Spleen (tissue), 11 donors: ENCODE results near the gene EEF1AKMT3. TPM values are rescaled to one million over a fixed set of nuclear protein-coding genes. Genes with fewer than 3 reads are reported as not detected.

ENCODE experiments used
- DNase-seq: peaks from one replicate; pipeline ENCODE4 v3.0.0-alpha.2; 2020
- H3K27ac ChIP-seq, 8 donors: fragments of 200-600 bp; sonication (generic) in 7 of 8; 1 replicate in 4 of 8; 2 replicates in 4 of 8; pipeline versions ENCODE4 v1.5.0 to v1.8.0; 2016 to 2021; ENCODE audit warnings: inconsistent platforms in 4 of 8, mild to moderate bottlenecking in 4 of 8, moderate library complexity in 1 of 8
- H3K27me3 ChIP-seq, 7 donors: fragments of 200-600 bp; sonication (generic) in 6 of 7; replicated peaks in 1 of 7; 1 replicate in 4 of 7; 2 replicates in 3 of 7; pipeline versions ENCODE4 v1.5.0 to v1.8.0; 2016 to 2021; ENCODE audit warnings: inconsistent platforms in 3 of 7, mild to moderate bottlenecking in 1 of 7
- H3K36me3 ChIP-seq, 6 donors: fragments of 200-600 bp; sonication (generic) in 5 of 6; 1 replicate in 4 of 6; 2 replicates in 2 of 6; pipeline versions ENCODE4 v1.5.0 to v1.8.0; 2016 to 2021; ENCODE audit warnings: inconsistent platforms in 2 of 6
- H3K4me1 ChIP-seq, 6 donors: fragments of 200-600 bp; sonication (generic) in 5 of 6; 1 replicate in 3 of 6; 2 replicates in 3 of 6; pipeline versions ENCODE4 v1.5.0 to v1.8.0; 2016 to 2021; ENCODE audit warnings: inconsistent platforms in 3 of 6
- H3K4me3 ChIP-seq, 8 donors: fragments of 200-600 bp; sonication (generic) in 7 of 8; 1 replicate in 4 of 8; 2 replicates in 4 of 8; pipeline versions ENCODE4 v1.5.0 to v1.8.0; 2016 to 2021; ENCODE audit warnings: inconsistent platforms in 4 of 8, mild to moderate bottlenecking in 4 of 8, moderate library complexity in 2 of 8
- H3K9me3 ChIP-seq, 8 donors: fragments of 200-600 bp; sonication (generic) in 7 of 8; 1 replicate in 4 of 8; 2 replicates in 4 of 8; pipeline versions ENCODE4 v1.5.0 to v1.8.0; 2016 to 2021; ENCODE audit warnings: inconsistent platforms in 4 of 8
- CTCF ChIP-seq, 11 experiments: fragments of 200-600 bp in 7 of 11; fragments of 450-650 bp in 4 of 11; sonication (generic) in 4 of 11; IDR thresholded peaks in 8 of 11; conservative IDR thresholded peaks in 3 of 11; 1 replicate in 7 of 11; 2 replicates in 4 of 11; pipeline versions ENCODE4 v1.4.0 to v1.8.0; 2016 to 2021; ENCODE audit warnings: antibody characterized with exemption in 11 of 11, inconsistent platforms in 4 of 11, mild to moderate bottlenecking in 1 of 11
- POLR2A ChIP-seq, 3 donors: fragments of 450-650 bp; IDR thresholded peaks; one replicate each; pipeline ENCODE4 v1.5.1; 2017; ENCODE audit warnings: antibody characterized with exemption in 3 of 3, mild to moderate bottlenecking in 1 of 3
- POLR2AphosphoS5 ChIP-seq, 3 donors: sonication (generic); formaldehyde crosslinking; IDR thresholded peaks; one replicate each; pipeline ENCODE4 v1.5.1; 2017; ENCODE audit warnings: antibody characterized with exemption in 3 of 3
- WGBS, 5 donors: extraction: QIAGEN DNeasy Blood & Tissue Kit in 3 of 5; methylation state at CpG; one replicate each; pipeline versions ENCODE4 v1.1.5 to v1.1.7; 2013 to 2018; 5-methylcytosine and 5-hydroxymethylcytosine counted together
- intact Hi-C: fragments of 100-400 bp; cut with DNase I; formaldehyde crosslinking; loops from one replicate; pipeline ENCODE4 v1.15.0; 2023; ENCODE audit warnings: low total_unique reads
- polyA plus RNA-seq, 3 donors: library from polyadenylated mRNA; stranded (reverse); fragments of 200-250 nt; gene quantifications; one replicate each; pipeline ENCODE4 v1.2.1, GENCODE V29; 2013
- total RNA-seq, 7 donors: library from RNA; depleted of rRNA in 3 of 7; stranded (reverse); fragments of >200 nt in 3 of 7; fragmentation: NEBNext Ultra II Directional in 4 of 7; extraction: Animal tissue kit (Norgen Biotek cat#: 25700) in 4 of 7; gene quantifications; one replicate each; pipeline versions ENCODE4 v1.1.0 to v1.2.1, GENCODE V29; 2016 to 2021
- donor health status: healthy with polysubstance abuse.
- donor health status: DM: no; HTN: no; CAD: no; lungs with moderate emphysema.
- donor health status: DM: no; HTN: no; CAD: no.
- donor health status: Bipolar disorder and iron deficiency.
- donor health status: healthy.
- donor health status: DM: no; HTN: no; CAD: no.
- donor health status: DM: yes; HTN: yes; CAD: no.

Gene EEF1AKMT3
- total and polyA plus RNA-seq, 10 donors = 1.2 to 9.5 (median 4.4) TPM

- peak in 3 of 11 experiments; percentile 21 to 32 (median 27) for TF ChIP-seq CTCF (IDR thresholded peaks at IDR 0.05 in 8 of 11, conservative IDR thresholded peaks at IDR 0.05 in 3 of 11)
- peak; percentile 24 to 74 (median 27) for TF ChIP-seq POLR2AphosphoS5 (IDR thresholded peaks at IDR 0.05)
- TF ChIP-seq POLR2A (IDR thresholded peaks at IDR 0.05) = no peak
- Histone ChIP-seq H3K27me3 (no peaks in the 10 kb centered on the region), H3K36me3 (peaks cover 0 to 67% (median 53%) of the 10 kb centered on the region in 6 donors), H3K27ac (peak overlapping the region in 6 of 8 donors; percentile 51 to 79 (median 64)), H3K4me1 (peaks cover 0 to 24% (median 7%) of the 10 kb centered on the region in 6 donors), H3K4me3 (peak overlapping the region; percentile 42 to 76 (median 48)), H3K9me3 (no peaks in the 10 kb centered on the region)
- WGBS, 5 donors = 65 to 79% (median 68%) methylated on average over 60 to 76 of the region's 76 CpGs
- intact Hi-C loops = no loop called here
- DNase-seq = no peak
Measured at GRCh38 chr12:57726884-57727757, 45.3 kb upstream of the EEF1AKMT3 start.

GRCh38 chr12:57727758-57728395 lies 44.5 kb upstream of the EEF1AKMT3 start:
- intact Hi-C loops = no loop called here
- peaks cover 0 to 73% (median 60%) of the 10 kb centered on the region in 6 donors for H3K36me3 ChIP-seq

GRCh38 chr12:57729321-57729844 lies 43.0 kb upstream of the EEF1AKMT3 start:
- intact Hi-C loops = no loop called here
- peaks cover 0 to 14% (median 0%) of the 10 kb centered on the region in 7 donors for H3K27me3 ChIP-seq
- 59 to 75% (median 63%) methylated on average over 5 of the region's 5 CpGs for WGBS, 5 donors

More at GRCh38 chr12:57727758-57728395, 44.5 kb upstream of the EEF1AKMT3 start:
- H3K27ac ChIP-seq = no peak overlapping the region
- TF ChIP-seq POLR2AphosphoS5 (IDR thresholded peaks at IDR 0.05) (no peak), POLR2A (IDR thresholded peaks at IDR 0.05) (no peak), CTCF (IDR thresholded peaks at IDR 0.05 in 8 of 11, conservative IDR thresholded peaks at IDR 0.05 in 3 of 11) (no peak)
- peak overlapping the region in 1 of 8 donors; percentile 76 for H3K4me3 ChIP-seq
- peaks cover 0 to 6% (median 0%) of the 10 kb centered on the region in 7 donors for H3K27me3 ChIP-seq
- H3K4me1 ChIP-seq = peaks cover 0 to 24% (median 7%) of the 10 kb centered on the region in 6 donors
- no peaks in the 10 kb centered on the region for H3K9me3 ChIP-seq
- WGBS, 5 donors = 71 to 83% (median 75%) methylated on average over 21 of the region's 21 CpGs
- DNase-seq = no peak

More at GRCh38 chr12:57729321-57729844, 43.0 kb upstream of the EEF1AKMT3 start:
- Histone ChIP-seq H3K36me3 (peaks cover 0 to 88% (median 74%) of the 10 kb centered on the region in 6 donors), H3K9me3 (no peaks in the 10 kb centered on the region), H3K27ac (no peak overlapping the region), H3K4me1 (peaks cover 0 to 24% (median 7%) of the 10 kb centered on the region in 6 donors), H3K4me3 (no peak overlapping the region)
- TF ChIP-seq POLR2A (IDR thresholded peaks at IDR 0.05) (no peak), POLR2AphosphoS5 (IDR thresholded peaks at IDR 0.05) (no peak), CTCF (IDR thresholded peaks at IDR 0.05 in 8 of 11, conservative IDR thresholded peaks at IDR 0.05 in 3 of 11) (no peak)
- DNase-seq = no peak
